ENCODE measurements around the gene UNKL. TPM values are rescaled to one million over a fixed set of nuclear protein-coding genes. Genes with fewer than 3 reads are reported as not detected.
"Not testable (repeated sequence)": the region's sequence is repeated elsewhere in the genome, so short reads cannot be mapped to it uniquely, and the experiment has no call there.

The UNKL gene
- total RNA-seq, 2 experiments from 2014 or later: 60.4 to 68.7 TPM

GRCh38 chr16:1441391-1441829 is 26.9 kb upstream of the UNKL start:
- DNase-seq (no peak), ATAC-seq (ENCODE audit: low read depth) (no peak)
- no peaks in the 10 kb centered on the region for H3K9me3 Mint-ChIP-seq
- H3K4me3 Mint-ChIP-seq: no peak overlapping the region
- H3K36me3 Mint-ChIP-seq: no peaks in the 10 kb centered on the region
- no peaks in the 10 kb centered on the region for H3K4me1 Mint-ChIP-seq
- POLR2A ChIA-PET: interaction anchor here (1.1 kb wide), 1 partner anchor 20 kb away, joined by 3 read pairs; no protein-coding TSS in a partner anchor
- no peak overlapping the region for H3K27ac Mint-ChIP-seq
- no peaks in the 10 kb centered on the region for H3K27me3 Mint-ChIP-seq

- H3K27me3 Mint-ChIP-seq; H3K4me1 Mint-ChIP-seq; H3K9me3 Mint-ChIP-seq; POLR2A ChIA-PET; H3K27ac Mint-ChIP-seq; H3K4me3 Mint-ChIP-seq; H3K36me3 Mint-ChIP-seq; DNase-seq; ATAC-seq (ENCODE audit: low read depth): not testable (repeated sequence)
Observed at GRCh38 chr16:1439699-1440074, 25.2 kb upstream of the UNKL start.

- no peaks in the 10 kb centered on the region for H3K36me3 Mint-ChIP-seq
- POLR2A ChIA-PET: no interaction called here
- H3K27me3 Mint-ChIP-seq: no peaks in the 10 kb centered on the region
- no peak overlapping the region for H3K4me3 Mint-ChIP-seq
- H3K9me3 Mint-ChIP-seq: no peaks in the 10 kb centered on the region
- no peak overlapping the region for H3K27ac Mint-ChIP-seq
- H3K4me1 Mint-ChIP-seq: no peaks in the 10 kb centered on the region
- DNase-seq: no peak
- ATAC-seq (ENCODE audit: low read depth): no peak
Observed at GRCh38 chr16:1439058-1439698, 24.7 kb upstream of the UNKL start.

DNA sequence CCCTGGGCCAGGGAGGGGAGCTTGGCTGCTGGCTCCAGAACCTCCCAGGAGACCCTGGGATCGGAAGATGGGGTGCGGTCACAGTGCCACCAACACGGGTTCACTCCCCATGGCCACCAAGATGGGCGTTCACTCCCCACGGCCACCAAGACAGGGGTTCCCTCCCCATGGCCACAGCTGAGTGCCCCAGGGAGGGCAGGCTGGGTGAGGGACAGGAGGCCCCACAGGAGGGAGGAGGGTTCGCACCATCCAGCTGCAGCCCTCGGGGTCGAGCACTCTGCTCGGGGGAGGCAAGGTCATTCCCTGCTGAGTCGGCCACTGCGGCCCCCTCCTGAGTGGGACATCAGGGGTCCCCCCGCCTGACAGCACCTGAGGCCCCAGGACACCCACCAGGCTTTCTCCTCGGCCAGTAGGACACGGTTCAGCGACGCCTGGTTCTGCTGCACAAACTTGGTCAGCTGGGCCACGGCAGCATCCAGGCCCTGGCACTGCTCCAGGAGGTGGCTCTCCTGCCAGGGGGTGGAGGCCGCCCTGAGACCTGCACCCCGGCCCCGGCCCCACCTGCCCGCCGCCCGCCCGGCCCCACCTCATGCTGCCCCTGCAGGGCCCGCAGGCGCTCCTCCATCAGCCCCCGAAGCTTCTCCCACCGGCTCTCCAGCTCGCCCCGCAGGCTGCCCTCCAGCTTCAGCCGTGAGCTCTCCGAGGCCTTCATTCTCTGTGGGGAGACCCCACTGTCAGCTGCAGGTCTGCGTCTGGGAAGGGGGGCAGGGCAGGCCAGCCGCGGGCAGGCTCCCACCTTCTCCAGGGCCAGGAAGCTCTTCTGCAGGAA is 23.9 kb upstream of the UNKL start:
- no peak for ATAC-seq (ENCODE audit: low read depth)
- Mint-ChIP-seq H3K27me3 (no peaks in the 10 kb centered on the region), H3K4me1 (no peaks in the 10 kb centered on the region), H3K27ac (no peak overlapping the region), H3K4me3 (no peak overlapping the region), H3K36me3 (no peaks in the 10 kb centered on the region), H3K9me3 (no peaks in the 10 kb centered on the region)
- DNase-seq: no peak
- POLR2A ChIA-PET: interaction anchor here (0.5 kb wide), 1 partner anchor 14 kb away, joined by 3 read pairs; no protein-coding TSS in a partner anchor

DNA sequence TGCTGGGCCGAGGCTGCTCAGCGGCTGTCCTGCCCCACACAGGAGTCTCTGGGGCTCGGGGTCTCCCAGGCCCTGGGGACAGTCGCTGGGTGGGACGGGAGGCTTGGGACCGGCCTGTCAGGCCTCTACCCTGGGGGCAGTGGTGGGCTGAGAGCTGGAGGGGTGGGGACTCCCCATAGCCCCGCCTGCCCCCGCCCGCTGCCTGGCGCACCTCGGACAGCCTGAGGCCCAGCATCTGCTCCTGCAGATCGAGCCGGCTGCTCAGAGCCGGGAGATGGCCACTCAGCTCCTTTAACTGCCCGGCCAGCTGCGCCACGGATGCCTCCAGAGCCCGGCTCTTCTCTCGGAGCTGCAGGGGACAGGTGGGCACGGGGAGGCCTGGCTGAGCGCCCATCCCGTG is 23.1 kb upstream of the UNKL start:
- H3K36me3 Mint-ChIP-seq: no peaks in the 10 kb centered on the region
- no peaks in the 10 kb centered on the region for H3K4me1 Mint-ChIP-seq
- ATAC-seq (ENCODE audit: low read depth) (no peak), DNase-seq (no peak)
- H3K27ac Mint-ChIP-seq: no peak overlapping the region
- H3K27me3 Mint-ChIP-seq: no peaks in the 10 kb centered on the region
- no peak overlapping the region for H3K4me3 Mint-ChIP-seq
- POLR2A ChIA-PET: no interaction called here
- no peaks in the 10 kb centered on the region for H3K9me3 Mint-ChIP-seq

DNA sequence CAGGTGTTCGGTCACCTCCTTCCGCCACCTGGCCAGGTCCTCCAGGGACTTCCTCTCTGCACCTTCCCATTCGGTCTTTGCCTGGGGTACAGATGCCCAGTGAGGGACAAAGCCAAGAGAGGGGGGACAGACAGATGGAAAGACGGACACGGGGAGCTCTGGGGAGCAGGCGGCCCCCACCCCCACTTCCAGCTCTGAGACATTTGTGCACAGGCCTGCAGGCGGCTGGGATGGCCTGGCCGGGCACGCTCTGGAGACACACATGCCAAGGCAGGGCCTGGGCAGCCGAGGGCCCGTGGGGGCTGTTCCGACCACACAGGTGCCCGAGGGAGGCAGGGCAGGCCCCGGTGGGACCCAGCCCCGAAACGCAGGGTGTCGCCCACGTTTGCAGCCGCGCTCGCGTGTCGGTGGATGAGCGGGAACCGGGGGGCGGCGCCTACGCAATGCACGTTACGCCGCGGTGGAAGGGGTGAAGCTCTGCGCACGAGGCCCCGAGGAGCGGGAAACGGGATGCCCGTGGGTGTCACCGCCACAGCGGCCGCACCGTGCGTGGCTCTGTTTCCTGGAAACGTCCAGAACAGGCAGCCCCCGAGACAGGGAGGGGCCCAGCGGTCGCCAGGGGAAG is 22.3 kb upstream of the UNKL start:
- DNase-seq (no peak), ATAC-seq (ENCODE audit: low read depth) (no peak)
- H3K27ac Mint-ChIP-seq: no peak overlapping the region
- H3K36me3 Mint-ChIP-seq: no peaks in the 10 kb centered on the region
- H3K9me3 Mint-ChIP-seq: no peaks in the 10 kb centered on the region
- POLR2A ChIA-PET: no interaction called here
- H3K4me3 Mint-ChIP-seq: no peak overlapping the region
- H3K4me1 Mint-ChIP-seq: no peaks in the 10 kb centered on the region
- H3K27me3 Mint-ChIP-seq: no peaks in the 10 kb centered on the region

- POLR2A ChIA-PET: no interaction called here
Observed at GRCh38 chr16:1435921-1436697, 21.6 kb upstream of the UNKL start.

GRCh38 chr16:1434644-1435592 is 20.4 kb upstream of the UNKL start:
- H3K36me3 Mint-ChIP-seq: no peaks in the 10 kb centered on the region

More at GRCh38 chr16:1435921-1436697, 21.6 kb upstream of the UNKL start:
- no peaks in the 10 kb centered on the region for H3K4me1 Mint-ChIP-seq
- DNase-seq: no peak
- no peaks in the 10 kb centered on the region for H3K36me3 Mint-ChIP-seq
- no peaks in the 10 kb centered on the region for H3K9me3 Mint-ChIP-seq
- H3K27me3 Mint-ChIP-seq: no peaks in the 10 kb centered on the region
- no peak overlapping the region for H3K4me3 Mint-ChIP-seq
- H3K27ac Mint-ChIP-seq: no peak overlapping the region
- no peak for ATAC-seq (ENCODE audit: low read depth)

DNA sequence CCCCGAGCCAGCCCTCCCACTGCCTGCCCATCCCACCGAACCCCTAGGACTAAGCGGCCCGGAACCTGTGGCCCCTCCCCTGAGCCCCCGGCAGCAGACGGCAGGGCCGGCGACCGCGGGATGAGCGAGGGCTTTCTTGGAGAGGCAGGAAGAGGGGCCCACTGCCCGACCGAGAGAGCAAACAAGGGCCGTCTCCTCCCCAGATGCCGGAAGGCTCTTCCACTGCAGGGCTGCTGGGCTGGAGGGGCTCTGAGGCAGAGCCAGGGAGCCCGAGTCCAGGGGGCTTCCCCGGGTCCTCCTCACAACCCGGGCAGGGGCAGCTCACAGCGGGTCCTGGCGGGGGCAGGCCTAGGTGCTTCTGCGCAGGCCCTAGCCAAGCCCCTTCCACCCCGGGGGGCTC is 19.3 kb upstream of the UNKL start:
- Mint-ChIP-seq H3K27ac (no peak overlapping the region), H3K27me3 (no peaks in the 10 kb centered on the region), H3K4me3 (no peak overlapping the region), H3K4me1 (no peaks in the 10 kb centered on the region), H3K36me3 (no peaks in the 10 kb centered on the region), H3K9me3 (no peaks in the 10 kb centered on the region)
- DNase-seq (no peak), ATAC-seq (ENCODE audit: low read depth) (no peak)
- POLR2A ChIA-PET: interaction anchor here (0.7 to 3.0 kb wide), 2 partner anchors 13 to 42 kb away, joined by 3 to 18 read pairs; partner anchors contain the start of gene UQCC4

More at GRCh38 chr16:1434644-1435592, 20.4 kb upstream of the UNKL start:
- ATAC-seq (ENCODE audit: low read depth) (no peak), DNase-seq (no peak)
- H3K9me3 Mint-ChIP-seq: no peaks in the 10 kb centered on the region
- no peaks in the 10 kb centered on the region for H3K4me1 Mint-ChIP-seq
- H3K27me3 Mint-ChIP-seq: no peaks in the 10 kb centered on the region
- POLR2A ChIA-PET: no interaction called here
- H3K27ac Mint-ChIP-seq: no peak overlapping the region
- no peak overlapping the region for H3K4me3 Mint-ChIP-seq

DNA sequence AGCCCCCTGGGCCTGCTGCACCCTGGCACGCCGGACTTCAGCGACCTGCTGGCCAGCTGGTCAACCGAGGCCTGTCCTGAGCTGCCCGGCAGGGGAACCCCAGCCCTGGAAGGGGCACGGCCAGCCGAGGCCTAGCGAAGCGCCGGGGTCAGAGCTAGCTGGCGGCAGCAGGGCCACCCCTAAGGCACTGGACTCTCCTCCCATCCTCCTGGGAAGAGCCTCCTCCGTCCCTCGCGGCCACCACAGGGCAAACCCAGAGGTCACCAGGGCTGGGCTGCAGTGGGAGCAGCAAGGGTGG is 18.7 kb upstream of the UNKL start:
- Mint-ChIP-seq H3K36me3 (no peaks in the 10 kb centered on the region), H3K4me1 (no peaks in the 10 kb centered on the region), H3K4me3 (no peak overlapping the region), H3K27me3 (no peaks in the 10 kb centered on the region), H3K27ac (no peak overlapping the region), H3K9me3 (no peaks in the 10 kb centered on the region)
- POLR2A ChIA-PET: interaction anchor here (0.7 to 3.0 kb wide), 4 partner anchors 12 to 273 kb away, joined by 3 to 18 read pairs (median 3); partner anchors contain the start of genes MAPK8IP3 and UQCC4
- ATAC-seq (ENCODE audit: low read depth) (no peak), DNase-seq (no peak)

GRCh38 chr16:1432388-1433262 is 18.1 kb upstream of the UNKL start:
- Mint-ChIP-seq H3K36me3 (no peaks in the 10 kb centered on the region), H3K4me1 (no peaks in the 10 kb centered on the region), H3K27ac (peak overlapping the region; percentile 85), H3K9me3 (no peaks in the 10 kb centered on the region), H3K4me3 (peak overlapping the region; percentile 71), H3K27me3 (no peaks in the 10 kb centered on the region)
- DNase-seq: no peak
- ATAC-seq (ENCODE audit: low read depth): peak; percentile 32
- POLR2A ChIA-PET: interaction anchor here (1.0 to 3.0 kb wide), 3 partner anchors 12 to 273 kb away, joined by 3 to 18 read pairs (median 3); partner anchors contain the start of genes MAPK8IP3 and UQCC4

Measured in activated naive CD8-positive, alpha-beta T cell treated with anti-CD3 and anti-CD28 coated beads, Interleukin-2, amount 10 ng/mL, durations not matched to agents 7 days and 5 days (primary cell).